Activated B cell treated with CpG ODN at 0.5 μM for 24 hours (primary cell): ENCODE results near the gene TMEM80. TPM values are rescaled to one million over a fixed set of nuclear protein-coding genes. Genes with fewer than 3 reads are reported as not detected.

Source experiments
- ATAC-seq: fragments of 200-7000 bp; cut with Tn5 transposase; one replicate; pipeline ENCODE4 v1.10.0; 2021; ENCODE audit warnings: low read depth, mild to moderate bottlenecking, moderate library complexity
- CTCF ChIA-PET: fragments of 350-600 bp; sonication (Branson Sonifier 250); formaldehyde crosslinking; loops from one replicate; lab custom pipeline; 2021; ENCODE audit warnings: antibody characterized with exemption; lab: Charles Lee
- POLR2A ChIA-PET: fragments of 350-600 bp; sonication (Branson Sonifier 250); formaldehyde crosslinking; loops from one replicate; lab custom pipeline; 2021; ENCODE audit warnings: antibody characterized with exemption; lab: Charles Lee
- DNase-seq: peaks from one replicate; pipeline ENCODE4 v3.0.0; 2022
- H3K27ac Mint-ChIP-seq: one replicate; pipeline ENCODE4 v1.8.0; 2020; ENCODE audit warnings: mixed read lengths
- H3K27me3 Mint-ChIP-seq: one replicate; pipeline ENCODE4 v1.8.0; 2021; ENCODE audit warnings: mixed read lengths
- H3K36me3 Mint-ChIP-seq: one replicate; pipeline ENCODE4 v1.8.0; 2021; ENCODE audit warnings: low read depth, mixed read lengths
- H3K4me1 Mint-ChIP-seq: one replicate; pipeline ENCODE4 v1.8.0; 2021; ENCODE audit warnings: mixed read lengths
- H3K4me3 Mint-ChIP-seq: one replicate; pipeline ENCODE4 v1.8.0; 2020; ENCODE audit warnings: mild to moderate bottlenecking, mixed read lengths
- H3K9me3 Mint-ChIP-seq: one replicate; pipeline ENCODE4 v1.8.0; 2020; ENCODE audit warnings: mixed read lengths
- CTCF ChIP-seq: fragments of 200-600 bp; IDR thresholded peaks from one replicate; pipeline ENCODE4 v1.8.0; 2022; ENCODE audit warnings: antibody characterized with exemption, mild to moderate bottlenecking
- intact Hi-C: fragments of 100-400 bp; cut with micrococcal nuclease; formaldehyde crosslinking; loops from one replicate; pipeline ENCODE4 v1.15.1; 2024
- total RNA-seq: library from RNA; stranded (reverse); gene quantifications from 2 replicates; pipeline ENCODE4 v1.2.3, GENCODE V29; 2022

The TMEM80 gene
- total RNA-seq, 1 donor from 2014 or later, result 44.4 TPM

- Mint-ChIP-seq H3K4me3 (no peak overlapping the region), H3K27ac (no peak overlapping the region), H3K27me3 (peaks cover 18% of the 10 kb centered on the region), H3K4me1 (peaks cover 16% of the 10 kb centered on the region), H3K36me3 (peaks cover 7% of the 10 kb centered on the region), H3K9me3 (no peaks in the 10 kb centered on the region)
- ChIA-PET CTCF (interaction anchor here (1.4 kb wide), 1 partner anchor 9 kb away, joined by 7 read pairs; no protein-coding TSS in a partner anchor), POLR2A (no interaction called here)
- DNase-seq (no peak), ATAC-seq (no peak)
- TF ChIP-seq CTCF, result no peak
- intact Hi-C loops, result no loop called here
Measured at GRCh38 chr11:706439-706956, 10.9 kb downstream of the TMEM80 start.

- H3K9me3 Mint-ChIP-seq, result no peaks in the 10 kb centered on the region
- peaks cover 19% of the 10 kb centered on the region for H3K27me3 Mint-ChIP-seq
- CTCF ChIA-PET, result interaction anchor here (1.4 kb wide), 1 partner anchor 10 kb away, joined by 7 read pairs; no protein-coding TSS in a partner anchor
- no peak for DNase-seq
- ATAC-seq, result no peak
- no peak overlapping the region for H3K4me3 Mint-ChIP-seq
- no peak overlapping the region for H3K27ac Mint-ChIP-seq
- POLR2A ChIA-PET, result interaction anchor here (0.6 kb wide), 1 partner anchor 107 kb away, joined by 3 read pairs; no protein-coding TSS in a partner anchor
- H3K36me3 Mint-ChIP-seq, result peaks cover 5% of the 10 kb centered on the region
- no peak for TF ChIP-seq CTCF
- intact Hi-C loops, result no loop called here
- H3K4me1 Mint-ChIP-seq, result peaks cover 16% of the 10 kb centered on the region
Measured at GRCh38 chr11:706957-707816, 11.6 kb downstream of the TMEM80 start.

- TF ChIP-seq CTCF, result no peak
- Mint-ChIP-seq H3K9me3 (no peaks in the 10 kb centered on the region), H3K4me3 (no peak overlapping the region), H3K27me3 (peaks cover 19% of the 10 kb centered on the region), H3K27ac (no peak overlapping the region), H3K36me3 (peaks cover 1% of the 10 kb centered on the region), H3K4me1 (peaks cover 16% of the 10 kb centered on the region)
- DNase-seq, result no peak
- intact Hi-C loops, result no loop called here
- ATAC-seq, result no peak
- ChIA-PET POLR2A (no interaction called here), CTCF (no interaction called here)
Measured at GRCh38 chr11:707817-708420, 12.3 kb downstream of the TMEM80 start.

- TF ChIP-seq CTCF, result no peak
- ChIA-PET POLR2A (interaction anchor here (0.6 kb wide), 1 partner anchor 12 kb away, joined by 3 read pairs; no protein-coding TSS in a partner anchor), CTCF (no interaction called here)
- peaks cover 1% of the 10 kb centered on the region for H3K36me3 Mint-ChIP-seq
- no peaks in the 10 kb centered on the region for H3K9me3 Mint-ChIP-seq
- intact Hi-C loops, result no loop called here
- H3K27ac Mint-ChIP-seq, result no peak overlapping the region
- H3K4me3 Mint-ChIP-seq, result no peak overlapping the region
- no peak for DNase-seq
- peaks cover 19% of the 10 kb centered on the region for H3K27me3 Mint-ChIP-seq
- H3K4me1 Mint-ChIP-seq, result peaks cover 16% of the 10 kb centered on the region
- no peak for ATAC-seq
Measured at GRCh38 chr11:708511-708910, 12.9 kb downstream of the TMEM80 start.
